GM12878 (cell line): ENCODE results near the gene GCK. TPM values are rescaled to one million over a fixed set of nuclear protein-coding genes. Genes with fewer than 3 reads are reported as not detected.

Experiments
- BCL11A ChIP-seq: IDR thresholded peaks from 2 replicates; pipeline ENCODE4 v1.6.1; 2011; ENCODE audit warnings: low read depth, low read length
- CBX5 ChIP-seq: sonication (generic); IDR thresholded peaks from 2 replicates; pipeline ENCODE4 v1.6.1; 2016; ENCODE audit warnings: low read depth, moderate library complexity, mild to moderate bottlenecking, inconsistent platforms
- E4F1 ChIP-seq: fragments of 450-650 bp; IDR thresholded peaks from 2 replicates; pipeline ENCODE4 v1.6.1; 2018; ENCODE audit warnings: borderline replicate concordance, mild to moderate bottlenecking; ENCODE audit not compliant: partially characterized antibody
- IKZF2 ChIP-seq, 2 experiments: fragments of 450-650 bp; IDR thresholded peaks; 2 replicates each; pipeline ENCODE4 v1.6.1; 2017; ENCODE audit warnings: mild to moderate bottlenecking in 2 of 2, moderate library complexity in 2 of 2
- MEF2B ChIP-seq: fragments of 450-650 bp; IDR thresholded peaks from 2 replicates; pipeline ENCODE4 v1.6.1; 2018; ENCODE audit warnings: mild to moderate bottlenecking, moderate library complexity; ENCODE audit not compliant: partially characterized antibody, poor library complexity, severe bottlenecking
- MLLT1 ChIP-seq: fragments of 450-650 bp; IDR thresholded peaks from 2 replicates; pipeline ENCODE4 v1.6.1; 2016; ENCODE audit warnings: mild to moderate bottlenecking
- SMARCA5 ChIP-seq: fragments of 450-650 bp; IDR thresholded peaks from 2 replicates; pipeline ENCODE4 v1.6.1; 2017; ENCODE audit warnings: mild to moderate bottlenecking
- SMC3 ChIP-seq: IDR thresholded peaks from 2 replicates; pipeline ENCODE4 v1.6.1; 2011; ENCODE audit warnings: low read length, improper control_type of control experiment, borderline replicate concordance
- SP1 ChIP-seq: IDR thresholded peaks from one replicate; pipeline ENCODE4 v1.6.1; 2011; ENCODE audit warnings: low read depth, low read length
- ZSCAN29 ChIP-seq: fragments of 450-650 bp; IDR thresholded peaks from 2 replicates; pipeline ENCODE4 v1.6.1; 2017; ENCODE audit warnings: mild to moderate bottlenecking, moderate library complexity
- polyA plus RNA-seq, 11 experiments: library from polyadenylated mRNA; depleted of rRNA in 4 of 11; unstranded in 6 of 11; stranded (reverse) in 5 of 11; fragments of >200 nt; fragmentation: Nextera tagmentation in 4 of 11; fragmentation: Illumina TruSeq in 1 of 11; extraction: Ambion mirVana in 4 of 11; extraction: Trizol in 1 of 11; gene quantifications; 1 replicate in 1 of 11; 2 replicates in 10 of 11; pipeline versions ENCODE4 v1.2.1 to v1.2.3, GENCODE V29; 2011 to 2016; ENCODE audit warnings: inconsistent platforms in 2 of 11, missing spikeins in 2 of 11, low read depth in 1 of 11
- total RNA-seq, 4 experiments: library from RNA; depleted of rRNA in 3 of 4; stranded (reverse); fragments of >200 nt in 3 of 4; fragmentation: Illumina TruSeq in 1 of 4; extraction: Trizol in 1 of 4; gene quantifications; 2 replicates each; pipeline versions ENCODE4 v1.2.1 to v1.2.3, GENCODE V29; 2013 to 2021

GCK gene
- total and polyA plus RNA-seq, 10 of the 15 experiments (the other 5 are each of a cell fraction or from before 2014, with no cell fraction given) = 0.06 to 0.16 TPM; not detected in 8

- TF ChIP-seq E4F1 (no peak), MEF2B (no peak), BCL11A (no peak), MLLT1 (no peak), CBX5 (no peak), SMC3 (no peak), IKZF2 (IDR thresholded peaks at IDR 0.05) (no peak), ZSCAN29 (no peak), SMARCA5 (no peak), SP1 (no peak)
Observed at GRCh38 chr7:44232901-44233715, 43.9 kb upstream of the GCK start (continued).
